ENCODE measurements around the gene LMNTD1. TPM values are rescaled to one million over a fixed set of nuclear protein-coding genes. Genes with fewer than 3 reads are reported as not detected.

Gene LMNTD1
- total RNA-seq, result 1.3 TPM in 1 of 2 replicates, not detected in the other

GRCh38 chr12:25553098-25553497, at the start of gene LMNTD1:
Gene LMNTD1, minus strand, starts transcription at chr12:25553283. Its CDS starts 324 bp downstream, at chr12:25552959.

Data from cardiac ventricle fibroblast (primary cell).